ENCODE data around the gene PRKCZ. TPM values are rescaled to one million over a fixed set of nuclear protein-coding genes. Genes with fewer than 3 reads are reported as not detected.
A peak's percentile ranks its signal among the peaks of the same experiment; 100 is the strongest.

PRKCZ gene
- total and polyA plus RNA-seq, 9 of the 15 experiments (the other 6 are each of a cell fraction or from before 2014, with no cell fraction given), result 0.07 to 3.1 (median 1.3) TPM

- H2AFZ ChIP-seq (ENCODE audit: low read depth, low read length), result no peak overlapping the region
- H3K27ac ChIP-seq (ENCODE audit: extremely low read depth, low read depth, low read length), result no peak overlapping the region
- no peaks in the 10 kb centered on the region for H3K9me3 ChIP-seq (replicated peaks; ENCODE audit: control insufficient read depth, insufficient read depth, low read depth, low read length)
- no peaks in the 10 kb centered on the region for H4K20me1 ChIP-seq (replicated peaks; ENCODE audit: control insufficient read depth, insufficient read depth, low read length)
- intact Hi-C loops (cut with micrococcal nuclease), result no loop called here
- POLR2A ChIA-PET, result interaction anchor here (0.6 to 1.1 kb wide), 3 partner anchors 15 to 221 kb away, joined by 3 to 4 read pairs (median 3); no protein-coding TSS in a partner anchor
- TF ChIP-seq MLX (CRISPR knock-in tag; conservative IDR thresholded peaks at IDR 0.05), result no peak
- TF ChIP-seq RAD21 (CRISPR knock-in tag; conservative IDR thresholded peaks at IDR 0.05 in 1 of 2, IDR thresholded peaks at IDR 0.05 in 1 of 2), result no peak
- no peak overlapping the region for H3K4me2 ChIP-seq (ENCODE audit: insufficient read depth, low read length)
- H3K36me3 ChIP-seq (ENCODE audit: control insufficient read depth, insufficient read depth, low read length), result no peaks in the 10 kb centered on the region
- ATAC-seq, result peak; percentile 4; the same call in 2 of the 3 replicates
- CTCF ChIA-PET (ENCODE audit: low intra/inter-chr PET ratio), result no interaction called here
- WGBS (ENCODE audit: insufficient coverage, low coverage, missing lambda C conversion rate), result 50% methylated on average over 8 of the region's 9 CpGs
- H3K9ac ChIP-seq (ENCODE audit: insufficient read depth in 1 of 2, low read depth in 2 of 2, low read length in 2 of 2), result no peak overlapping the region
- in situ Hi-C loops (cut with MboI), result no loop called here
- H3K4me1 ChIP-seq (replicated peaks in 1 of 2; ENCODE audit: control insufficient read depth in 2 of 2, insufficient read depth in 2 of 2, low read length in 2 of 2), result peaks cover 11% of the 10 kb centered on the region in 2 experiments
- H3K9me1 ChIP-seq (ENCODE audit: control insufficient read depth, insufficient read depth, low read length), result no peaks in the 10 kb centered on the region
- no peak for DNase-seq (ENCODE audit: extremely low read depth in 1 of 4, low spot score in 3 of 4)
- H3K27me3 ChIP-seq (ENCODE audit: control insufficient read depth in 2 of 2, insufficient read depth in 2 of 2, low read length in 2 of 2), result peaks cover 23 to 51% of the 10 kb centered on the region in 2 experiments
- no peaks in the 10 kb centered on the region for H3K79me2 ChIP-seq (ENCODE audit: control insufficient read depth, insufficient read depth, low read length)
- BruUV-seq (replicated peaks), result no TSS peak
- H3K4me3 ChIP-seq, result no peak overlapping the region
- FAIRE-seq, result no peak
Observed at GRCh38 chr1:2000850-2001249, 49.4 kb upstream of the PRKCZ start.

- peaks cover 28 to 59% of the 10 kb centered on the region in 2 experiments for H3K27me3 ChIP-seq (ENCODE audit: control insufficient read depth in 2 of 2, insufficient read depth in 2 of 2, low read length in 2 of 2)
- H3K9me1 ChIP-seq (ENCODE audit: control insufficient read depth, insufficient read depth, low read length), result no peaks in the 10 kb centered on the region
- POLR2A ChIA-PET, result interaction anchor here (0.7 to 1.1 kb wide), 2 partner anchors 36 to 222 kb away, joined by 3 read pairs; no protein-coding TSS in a partner anchor
- CTCF ChIA-PET (ENCODE audit: low intra/inter-chr PET ratio), result no interaction called here
- no peaks in the 10 kb centered on the region for H3K36me3 ChIP-seq (ENCODE audit: control insufficient read depth, insufficient read depth, low read length)
- H3K9ac ChIP-seq (ENCODE audit: insufficient read depth in 1 of 2, low read depth in 2 of 2, low read length in 2 of 2), result peak overlapping the region in 1 of 2 experiments; percentile 20; a peak in 1 of 4 replicates
- no peaks in the 10 kb centered on the region for H3K9me3 ChIP-seq (replicated peaks; ENCODE audit: control insufficient read depth, insufficient read depth, low read depth, low read length)
- H3K27ac ChIP-seq (ENCODE audit: extremely low read depth, low read depth, low read length), result no peak overlapping the region
- H4K20me1 ChIP-seq (replicated peaks; ENCODE audit: control insufficient read depth, insufficient read depth, low read length), result no peaks in the 10 kb centered on the region
- peak overlapping the region; percentile 22 for H2AFZ ChIP-seq (ENCODE audit: low read depth, low read length)
- ATAC-seq, result peak; percentile 62
- FAIRE-seq, result no peak
- intact Hi-C loops (cut with micrococcal nuclease) (no loop called here), in situ Hi-C loops (cut with MboI) (no loop called here)
- H3K79me2 ChIP-seq (ENCODE audit: control insufficient read depth, insufficient read depth, low read length), result no peaks in the 10 kb centered on the region
- no peak for DNase-seq (ENCODE audit: extremely low read depth in 1 of 4, low spot score in 3 of 4)
- peaks cover 6 to 11% of the 10 kb centered on the region in 2 experiments for H3K4me1 ChIP-seq (replicated peaks in 1 of 2; ENCODE audit: control insufficient read depth in 2 of 2, insufficient read depth in 2 of 2, low read length in 2 of 2)
- BruUV-seq (replicated peaks), result no TSS peak
- H3K4me3 ChIP-seq, result no peak overlapping the region
- WGBS (ENCODE audit: insufficient coverage, low coverage, missing lambda C conversion rate), result 32% methylated on average over 13 of the region's 13 CpGs
- peak overlapping the region; percentile 32; the same call in 1 of the 2 replicates for H3K4me2 ChIP-seq (ENCODE audit: insufficient read depth, low read length)
- TF ChIP-seq GATAD2B (IDR thresholded peaks at IDR 0.05; ENCODE audit: borderline replicate concordance) (no peak), ARID4B (CRISPR knock-in tag; IDR thresholded peaks at IDR 0.05) (no peak), SUPT5H (IDR thresholded peaks at IDR 0.05) (no peak), ZNF395 (CRISPR knock-in tag; IDR thresholded peaks at IDR 0.05) (no peak; the same call in 1 of the 2 replicates), FUS (optimal IDR thresholded peaks at IDR 0.05; ENCODE audit: low read depth, low read length) (no peak)
Observed at GRCh38 chr1:2001773-2002411, 48.3 kb upstream of the PRKCZ start.
